Neural cell (in vitro differentiated cells): ENCODE results near the gene KLHDC7B. TPM values are rescaled to one million over a fixed set of nuclear protein-coding genes. Genes with fewer than 3 reads are reported as not detected.
A peak's percentile ranks its signal among the peaks of the same experiment; 100 is the strongest.

Experiments
- H2AFZ ChIP-seq: fragments of 200-600, 300-800 bp; sonication (generic), shearing (Covaris generic); 2 replicates; pipeline ENCODE4 v1.6.0; 2014; ENCODE audit warnings: low read depth, mild to moderate bottlenecking, antibody characterized with exemption, low read length, moderate library complexity
- H3F3A ChIP-seq: fragments of 200-600 bp; shearing (Covaris generic); 2 replicates; pipeline ENCODE4 v1.6.1; 2016; ENCODE audit warnings: mild to moderate bottlenecking, moderate library complexity, mixed read lengths, antibody characterized with exemption, low read length; ENCODE audit not compliant: insufficient read depth, poor library complexity, severe bottlenecking
- H3K27ac ChIP-seq: fragments of 200-600, 300-800 bp; sonication (generic), shearing (Covaris generic); 2 replicates; pipeline ENCODE4 v1.5.1; 2014; ENCODE audit warnings: mild to moderate bottlenecking, low read length, moderate library complexity
- H3K27me3 ChIP-seq: fragments of 300-800, 200-600 bp; sonication (generic), shearing (Covaris generic); 2 replicates; pipeline ENCODE4 v1.6.0; 2014; ENCODE audit warnings: mild to moderate bottlenecking, low read depth, low read length, moderate library complexity; ENCODE audit not compliant: insufficient read depth
- H3K36me3 ChIP-seq: fragments of 300-800, 200-600 bp; sonication (generic), shearing (Covaris generic); 2 replicates; pipeline ENCODE4 v1.5.1; 2014; ENCODE audit warnings: mild to moderate bottlenecking, antibody characterized with exemption, low read length, moderate library complexity; ENCODE audit not compliant: insufficient read depth
- H3K4me2 ChIP-seq: fragments of 300-800, 200-600 bp; sonication (generic), shearing (Covaris generic); 2 replicates; pipeline ENCODE4 v1.6.0; 2014; ENCODE audit warnings: mild to moderate bottlenecking, low read length
- H3K4me3 ChIP-seq: fragments of 300-800, 200-600 bp; sonication (generic), shearing (Covaris generic); 2 replicates; pipeline ENCODE4 v1.5.1; 2014; ENCODE audit warnings: mild to moderate bottlenecking, low read length, moderate library complexity
- H3K79me2 ChIP-seq: fragments of 200-600 bp; shearing (Covaris generic); replicated peaks from 2 replicates; pipeline ENCODE4 v1.6.0; 2014; ENCODE audit warnings: mild to moderate bottlenecking, low read length, moderate library complexity; ENCODE audit not compliant: insufficient read depth
- H3K9ac ChIP-seq: fragments of 300-800, 200-600 bp; sonication (generic), shearing (Covaris generic); 2 replicates; pipeline ENCODE4 v1.6.1; 2016; ENCODE audit warnings: mild to moderate bottlenecking, low read length, mixed read lengths
- H3K9me2 ChIP-seq: fragments of 200-600 bp; shearing (Covaris generic); 2 replicates; pipeline ENCODE4 v1.6.1; 2016; ENCODE audit warnings: mild to moderate bottlenecking, low read length, mixed read lengths; ENCODE audit not compliant: insufficient read depth
- H3K9me3 ChIP-seq: fragments of 200-600, 300-800 bp; sonication (generic), shearing (Covaris generic); 2 replicates; pipeline ENCODE4 v1.6.1; 2016; ENCODE audit warnings: mild to moderate bottlenecking, mixed run types, low read length, moderate library complexity, mixed read lengths
- H4K20me1 ChIP-seq: fragments of 200-600 bp; shearing (Covaris generic); 2 replicates; pipeline ENCODE4 v1.6.1; 2016; ENCODE audit warnings: mild to moderate bottlenecking, mixed run types; ENCODE audit not compliant: insufficient read depth
- CTCF ChIP-seq: fragments of 450-650 bp; IDR thresholded peaks from 2 replicates; pipeline ENCODE4 v1.5.1; 2014; ENCODE audit warnings: antibody characterized with exemption, mild to moderate bottlenecking, moderate library complexity; ENCODE audit not compliant: poor library complexity, severe bottlenecking
- EP300 ChIP-seq: fragments of 450-650 bp; conservative IDR thresholded peaks from 2 replicates; pipeline ENCODE4 v1.6.1; 2014; ENCODE audit warnings: antibody characterized with exemption, mild to moderate bottlenecking, moderate library complexity; ENCODE audit not compliant: poor library complexity, severe bottlenecking
- EZH2 ChIP-seq: fragments of 200-600, 300-800 bp; shearing (Covaris generic), sonication (generic); IDR thresholded peaks from 2 replicates; pipeline ENCODE4 v1.6.1; 2014; ENCODE audit warnings: antibody characterized with exemption, low read length, borderline replicate concordance, mild to moderate bottlenecking; ENCODE audit not compliant: insufficient read depth, poor library complexity, severe bottlenecking
- MXI1 ChIP-seq: fragments of 450-650 bp; conservative IDR thresholded peaks from 2 replicates; pipeline ENCODE4 v1.6.1; 2014; ENCODE audit warnings: antibody characterized with exemption, mild to moderate bottlenecking; ENCODE audit not compliant: poor library complexity, severe bottlenecking
- POLR2AphosphoS5 ChIP-seq: IDR thresholded peaks from 2 replicates; pipeline ENCODE4 v1.6.1; 2012
- RAD21 ChIP-seq: fragments of 450-650 bp; conservative IDR thresholded peaks from 2 replicates; pipeline ENCODE4 v1.6.1; 2014; ENCODE audit warnings: antibody characterized with exemption, mild to moderate bottlenecking, moderate library complexity
- REST ChIP-seq: IDR thresholded peaks from 2 replicates; pipeline ENCODE4 v1.6.1; 2012; ENCODE audit warnings: borderline replicate concordance
- SMC3 ChIP-seq: fragments of 450-650 bp; conservative IDR thresholded peaks from 2 replicates; pipeline ENCODE4 v1.6.1; 2014; ENCODE audit warnings: antibody characterized with exemption, mild to moderate bottlenecking, moderate library complexity; ENCODE audit not compliant: poor library complexity
- TAF1 ChIP-seq: IDR thresholded peaks from 2 replicates; pipeline ENCODE4 v1.6.1; 2012; ENCODE audit warnings: low read depth
- polyA plus RNA-seq: library from polyadenylated mRNA; depleted of rRNA; stranded (reverse); fragments of >200 nt; gene quantifications from 2 replicates; pipeline ENCODE4 v1.2.3, GENCODE V29; 2014

KLHDC7B gene
- polyA plus RNA-seq, 1 donor from 2014 or later, result not detected

GRCh38 chr22:50525858-50526107, 19.9 kb upstream of the KLHDC7B start:
- H3K36me3 ChIP-seq, result no peaks in the 10 kb centered on the region
- peak overlapping the region; percentile 95 for H3K4me3 ChIP-seq
- H3K27me3 ChIP-seq, result peaks cover 14% of the 10 kb centered on the region
- no peaks in the 10 kb centered on the region for H4K20me1 ChIP-seq
- no peaks in the 10 kb centered on the region for H3K9me2 ChIP-seq
- TF ChIP-seq MXI1 (no peak), CTCF (peak; percentile 20)
- no peak overlapping the region for H3K4me2 ChIP-seq
- no peaks in the 10 kb centered on the region for H3F3A ChIP-seq
- H3K79me2 ChIP-seq, result no peaks in the 10 kb centered on the region
- no peak overlapping the region for H2AFZ ChIP-seq
- peak overlapping the region; percentile 75 for H3K27ac ChIP-seq
- H3K9me3 ChIP-seq, result no peaks in the 10 kb centered on the region
- peak overlapping the region; percentile 81 for H3K9ac ChIP-seq

- TF ChIP-seq RAD21, result peak; percentile 42
- TF ChIP-seq CTCF, result peak; percentile 75
- TF ChIP-seq POLR2AphosphoS5, result peak; percentile 16
- no peak for TF ChIP-seq REST
- TF ChIP-seq SMC3, result peak; percentile 56
- TF ChIP-seq TAF1, result peak; percentile 1
- TF ChIP-seq EP300, result no peak
- TF ChIP-seq EZH2, result no peak
- TF ChIP-seq MXI1, result no peak
- peak overlapping the region; percentile 81 for H3K9ac ChIP-seq
- H3K79me2 ChIP-seq, result no peaks in the 10 kb centered on the region
- H3K27ac ChIP-seq, result peak overlapping the region; percentile 75
- H3K9me3 ChIP-seq, result no peaks in the 10 kb centered on the region
- no peaks in the 10 kb centered on the region for H4K20me1 ChIP-seq
- H3K27me3 ChIP-seq, result peaks cover 19% of the 10 kb centered on the region
- peak overlapping the region; percentile 95 for H3K4me3 ChIP-seq
- H3F3A ChIP-seq, result no peaks in the 10 kb centered on the region
- no peak overlapping the region for H2AFZ ChIP-seq
- no peaks in the 10 kb centered on the region for H3K9me2 ChIP-seq
- H3K36me3 ChIP-seq, result no peaks in the 10 kb centered on the region
- peak overlapping the region; percentile 73 for H3K4me2 ChIP-seq
Observed at GRCh38 chr22:50526108-50526833, 19.4 kb upstream of the KLHDC7B start.
